ENCODE measurements around the gene LRRN3.

The LRRN3 gene

DNA sequence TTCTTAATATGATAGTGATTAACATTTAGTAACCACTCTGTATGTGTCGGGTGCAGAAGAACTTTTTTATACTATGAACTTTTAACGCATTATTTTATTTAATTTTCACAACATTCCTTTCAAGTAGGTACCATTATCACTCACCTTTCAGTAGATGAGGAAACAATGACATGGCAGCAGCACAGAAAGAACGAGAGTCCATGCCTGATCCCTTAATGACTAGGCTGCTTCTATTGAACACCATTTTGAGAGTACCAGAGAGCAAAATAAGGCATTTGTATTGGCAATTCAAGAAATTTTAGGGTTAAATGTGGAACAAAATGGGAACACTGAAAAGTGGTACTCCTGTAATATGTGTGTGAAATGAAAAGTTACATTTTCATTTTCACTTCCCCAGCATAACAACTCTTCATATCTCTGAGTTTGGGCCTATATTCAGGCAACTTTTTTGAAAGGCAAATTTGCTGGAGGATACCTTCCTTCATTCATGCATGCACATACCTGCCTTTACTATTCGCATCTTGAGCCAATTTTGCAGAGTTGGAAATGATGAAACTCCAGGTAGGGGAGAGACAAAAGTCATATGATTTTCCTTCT lies 12.8 kb downstream of the LRRN3 start:
- FAIRE-seq (peak; percentile 81), DNase-seq (ENCODE audit: insufficient read length, low spot score) (no peak)

DNA sequence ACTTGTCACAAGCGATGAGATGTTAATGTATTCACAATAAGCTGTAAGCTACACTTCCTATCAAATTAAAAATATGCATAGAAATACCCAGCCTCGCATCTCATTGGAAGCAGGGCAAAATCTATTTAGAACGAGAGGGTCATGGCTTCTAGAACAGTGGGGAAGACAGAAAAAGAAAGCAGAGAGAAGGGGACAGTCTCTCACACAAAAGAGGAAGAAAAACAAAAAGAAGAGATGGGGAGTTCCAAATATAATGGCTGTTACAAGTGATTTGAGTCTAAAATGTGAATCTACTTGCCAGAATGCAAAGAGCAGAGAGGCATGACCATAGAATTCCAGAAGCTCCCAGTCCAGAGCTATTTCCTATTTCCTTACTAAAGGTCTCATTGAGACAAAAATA lies 13.8 kb downstream of the LRRN3 start:
- FAIRE-seq (no peak), DNase-seq (ENCODE audit: insufficient read length, low spot score) (no peak)

DNA sequence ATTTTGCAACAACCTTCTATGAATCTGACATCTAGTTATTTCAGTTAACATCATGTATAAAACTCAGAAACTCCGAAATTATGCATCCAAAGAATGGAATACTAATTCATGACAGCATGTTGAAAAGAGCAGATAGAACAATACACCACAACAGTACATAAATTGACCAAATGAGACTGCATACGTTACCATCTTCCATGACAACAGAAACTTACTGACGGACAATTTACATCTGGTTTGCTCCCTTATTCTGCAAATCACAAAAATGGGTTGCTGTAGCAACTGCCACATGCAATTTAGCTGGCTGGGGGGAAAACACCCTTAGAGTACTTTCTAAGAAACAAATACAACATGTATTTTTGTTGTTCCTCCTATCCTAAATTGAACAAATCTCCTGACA lies 14.3 kb downstream of the LRRN3 start:
- FAIRE-seq (no peak), DNase-seq (ENCODE audit: insufficient read length, low spot score) (no peak)

DNA sequence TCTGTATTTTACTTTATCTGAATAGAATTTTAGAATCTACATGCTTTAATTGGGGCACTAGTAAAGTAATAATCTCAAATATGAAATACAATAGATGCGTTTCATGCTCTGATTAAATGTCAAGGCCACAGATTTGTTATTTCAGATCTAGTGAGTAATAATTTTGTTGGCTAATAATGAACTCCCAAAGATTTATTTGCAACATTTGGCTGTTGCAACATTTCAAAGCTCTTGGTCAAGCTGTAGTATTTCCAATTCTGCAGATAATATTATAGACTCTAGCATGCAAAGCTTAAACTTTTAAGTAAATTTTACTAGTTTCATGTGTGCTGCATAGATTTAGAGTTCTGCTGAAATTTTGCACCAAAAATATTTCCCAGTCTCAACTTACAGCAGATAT lies 16.7 kb downstream of the LRRN3 start:
- FAIRE-seq (no peak), DNase-seq (ENCODE audit: insufficient read length, low spot score) (no peak)

DNA sequence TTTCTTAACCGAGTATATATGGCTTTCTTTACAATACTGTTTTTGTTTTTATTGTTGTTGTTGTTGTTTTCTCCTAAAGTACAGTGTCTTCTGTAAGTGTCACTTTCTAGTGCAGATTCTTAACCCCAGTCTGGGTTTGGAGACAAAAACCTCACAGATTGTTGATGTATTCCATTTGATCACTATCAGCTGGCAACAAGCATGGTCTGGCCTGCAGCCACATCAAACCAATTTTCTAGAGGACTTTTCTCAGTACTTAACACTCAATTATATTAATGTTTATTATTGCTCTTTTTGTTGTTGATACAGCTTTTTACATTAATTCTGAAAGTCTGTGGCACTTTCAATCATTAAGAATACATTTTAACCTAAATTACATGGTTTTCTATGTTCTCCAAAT lies 17.1 kb downstream of the LRRN3 start:
- FAIRE-seq (no peak), DNase-seq (ENCODE audit: insufficient read length, low spot score) (no peak)

DNA sequence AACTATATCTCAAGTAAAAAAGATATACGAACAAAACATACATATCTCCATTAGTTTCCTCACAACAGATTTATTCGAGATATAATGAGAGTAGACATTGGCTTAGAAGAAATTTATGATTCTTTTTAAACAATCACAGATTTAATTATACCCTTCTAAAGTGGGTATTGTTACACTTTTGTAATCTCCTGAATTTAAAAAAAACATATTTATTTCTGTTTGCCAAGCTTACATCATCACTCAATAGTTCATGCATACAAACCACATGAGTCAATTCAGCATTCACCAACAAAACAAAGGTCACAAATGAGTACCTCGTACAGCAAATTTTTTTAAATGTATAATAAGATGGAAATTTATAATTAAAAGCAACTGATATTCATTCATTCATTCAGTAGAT lies 17.6 kb downstream of the LRRN3 start:
- FAIRE-seq (no peak), DNase-seq (ENCODE audit: insufficient read length, low spot score) (no peak)

DNA sequence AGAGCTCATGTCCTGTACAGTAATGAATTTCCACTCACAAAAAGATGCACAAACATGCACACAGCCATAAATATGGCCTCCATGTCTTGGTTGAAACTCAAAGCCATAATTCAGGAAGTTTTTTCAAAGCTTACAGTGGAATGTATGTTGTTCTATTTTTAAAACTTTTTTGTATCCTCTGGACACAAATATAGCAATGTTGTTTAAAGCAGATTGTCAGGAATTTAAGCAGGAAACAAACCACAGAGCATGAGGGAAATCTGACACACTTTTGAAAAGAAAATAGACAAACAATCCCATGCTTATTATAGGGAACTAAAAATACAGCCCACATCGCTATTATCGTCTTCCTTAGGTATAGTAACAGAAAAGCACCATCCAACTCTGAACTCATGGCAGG lies 21.5 kb downstream of the LRRN3 start:
- no peak for FAIRE-seq
- DNase-seq (ENCODE audit: insufficient read length, low spot score): no peak

DNA sequence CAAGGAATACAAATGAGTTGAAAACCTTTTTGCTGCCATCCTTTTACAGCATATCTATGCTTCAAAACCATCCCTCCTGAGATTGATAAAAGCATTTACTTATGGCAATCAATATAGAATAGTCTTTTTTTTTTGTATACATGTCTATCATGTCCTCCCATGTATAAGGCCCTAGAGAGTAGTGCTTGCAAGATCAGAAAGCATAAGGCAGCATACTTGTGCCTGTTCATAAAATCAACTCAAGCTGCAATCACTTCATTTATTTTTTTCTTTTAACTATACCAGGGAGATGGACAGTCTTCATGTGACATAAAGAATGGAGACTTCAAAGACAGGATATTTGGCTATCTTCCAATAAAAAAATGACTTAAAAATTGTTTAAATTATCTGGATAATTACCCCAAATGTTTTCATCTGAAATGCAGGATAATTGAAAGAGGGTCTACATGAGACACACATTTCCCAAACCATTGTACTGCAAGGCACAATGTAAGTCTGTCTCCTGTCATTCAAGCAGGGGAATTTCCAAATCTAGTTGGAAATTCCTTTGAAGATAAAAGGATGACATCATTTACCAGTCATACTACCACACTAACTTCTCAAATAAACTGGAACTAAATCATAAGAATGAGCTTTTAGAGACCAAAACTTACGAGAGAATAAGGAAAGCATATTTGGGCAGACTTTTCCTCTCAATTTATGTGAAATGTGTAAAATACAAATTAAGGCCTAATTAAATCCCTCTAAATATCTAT lies 22.5 kb downstream of the LRRN3 start:
- FAIRE-seq (peak; percentile 62), DNase-seq (ENCODE audit: insufficient read length, low spot score) (no peak)

DNA sequence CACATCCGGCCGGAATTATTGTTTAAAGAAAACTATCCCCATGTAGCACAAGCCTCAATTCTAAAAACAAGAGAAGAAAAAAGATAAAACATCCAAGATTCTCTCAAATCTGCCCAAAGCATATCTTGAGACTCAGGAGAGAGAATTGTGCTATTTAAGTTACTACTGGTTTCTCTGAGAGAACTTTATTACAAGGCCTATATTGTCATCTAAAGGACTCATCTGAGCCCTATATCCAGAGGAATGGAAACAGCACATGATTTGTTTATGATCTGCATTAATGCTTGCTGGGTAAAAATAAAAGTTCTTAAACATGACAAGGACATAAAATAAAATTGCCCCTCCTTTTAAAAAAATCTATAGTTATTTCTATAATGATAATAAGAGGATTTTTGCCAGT lies 25.0 kb downstream of the LRRN3 start:
- DNase-seq (ENCODE audit: insufficient read length, low spot score) (no peak), FAIRE-seq (no peak)

DNA sequence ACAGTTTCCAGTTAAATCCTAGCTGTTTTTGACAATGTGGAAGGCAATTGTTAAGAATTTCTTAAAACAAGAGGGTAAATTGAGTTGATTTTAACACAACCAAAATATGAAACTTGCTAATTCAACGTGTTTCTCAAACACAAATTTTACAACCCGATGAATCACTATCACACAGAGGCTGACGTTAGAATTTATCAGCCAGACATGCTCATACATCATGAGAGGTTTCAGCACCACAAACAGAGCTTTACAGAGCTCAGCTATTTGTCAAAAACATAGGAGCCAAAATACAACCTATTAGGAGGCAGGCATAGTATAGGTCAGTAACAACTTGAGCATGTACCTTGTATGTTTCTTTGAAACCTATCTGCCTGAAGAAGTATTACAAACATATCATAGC lies 36.1 kb downstream of the LRRN3 start:
- DNase-seq (ENCODE audit: insufficient read length, low spot score): no peak
- no peak for FAIRE-seq

DNA sequence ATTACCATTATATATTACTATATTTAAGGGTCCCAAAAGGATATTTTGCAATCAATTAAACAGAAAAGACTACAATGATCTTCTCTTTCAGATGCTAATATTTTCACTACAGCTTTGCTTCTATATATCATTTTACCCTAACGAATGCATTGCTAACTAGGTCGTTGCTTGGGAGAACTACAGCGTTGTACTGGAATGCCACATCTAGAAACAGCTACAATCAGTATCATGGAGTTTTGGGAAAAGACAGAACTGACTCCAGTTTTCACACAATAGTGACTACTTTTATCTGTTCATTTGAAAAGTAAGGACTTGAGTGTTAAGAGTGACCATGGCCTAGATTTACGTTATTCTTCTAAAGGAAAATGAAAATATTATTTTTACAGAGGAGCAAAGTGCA lies 38.5 kb downstream of the LRRN3 start:
- no peak for FAIRE-seq

DNA sequence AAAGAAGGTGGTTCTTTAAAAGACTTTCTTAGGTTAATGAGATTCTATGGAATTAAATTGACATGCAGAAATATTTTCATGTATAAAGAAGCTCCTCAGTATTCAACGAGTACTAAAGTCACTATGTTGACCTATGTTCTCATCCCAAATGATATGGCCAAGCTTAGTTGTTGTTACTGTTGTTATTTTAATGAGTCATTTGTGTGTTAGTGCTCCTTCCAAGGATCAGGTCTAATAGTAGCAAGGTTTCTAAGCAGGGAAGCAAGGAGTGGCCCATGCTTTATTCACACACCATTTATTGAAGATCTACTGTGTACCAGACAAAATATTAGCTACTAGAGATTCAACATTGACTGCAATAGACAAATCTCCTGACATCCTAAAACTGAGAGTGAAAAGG lies 41.9 kb downstream of the LRRN3 start:
- FAIRE-seq (no peak), DNase-seq (ENCODE audit: insufficient read length, low spot score) (no peak)

More for the DNA sequence above, 38.5 kb downstream of the LRRN3 start:
- DNase-seq (ENCODE audit: insufficient read length, low spot score): no peak

DNA sequence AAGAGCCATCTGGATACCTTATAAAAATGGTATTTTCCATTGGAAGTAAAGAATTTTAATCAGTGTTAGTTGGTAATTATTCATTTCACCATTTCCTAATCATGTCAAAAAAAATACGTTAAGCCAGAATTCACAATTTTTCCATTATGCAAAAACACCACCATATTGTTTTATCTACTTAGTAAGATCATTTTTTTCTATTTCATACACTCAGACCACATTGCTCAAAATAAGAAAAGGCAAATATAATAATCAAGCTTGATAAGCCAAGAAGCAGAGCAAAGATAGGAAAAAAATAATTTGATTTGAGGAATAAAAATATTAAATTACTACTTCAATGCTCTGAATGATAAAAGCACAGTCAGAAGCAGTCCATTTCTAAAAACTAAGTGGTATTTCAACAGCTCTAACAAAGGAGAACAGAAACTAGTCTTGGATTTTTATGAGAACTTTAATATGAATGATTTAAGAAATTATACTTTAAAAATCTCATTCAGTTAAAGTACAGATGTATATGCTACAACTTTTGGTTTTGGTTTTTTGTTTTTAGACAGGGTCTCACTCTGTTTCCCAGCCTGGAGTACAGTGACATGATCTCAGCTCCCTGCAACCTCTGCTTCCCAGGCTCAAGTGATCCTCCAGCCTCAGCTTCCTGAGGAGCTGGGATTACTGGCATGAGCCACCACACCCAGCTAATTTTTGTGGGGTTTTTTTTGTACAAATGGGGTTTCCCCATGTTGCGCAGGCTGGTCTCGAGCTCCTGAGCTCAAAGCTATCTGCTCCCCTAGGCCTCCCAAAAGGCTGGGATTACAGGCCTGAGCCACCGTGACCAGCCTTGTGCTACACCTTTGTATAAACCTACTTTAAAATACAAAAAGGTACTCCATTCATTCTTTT lies 46.6 kb downstream of the LRRN3 start:
- no peak for DNase-seq (ENCODE audit: insufficient read length, low spot score)
- FAIRE-seq: peak; percentile 54

DNA sequence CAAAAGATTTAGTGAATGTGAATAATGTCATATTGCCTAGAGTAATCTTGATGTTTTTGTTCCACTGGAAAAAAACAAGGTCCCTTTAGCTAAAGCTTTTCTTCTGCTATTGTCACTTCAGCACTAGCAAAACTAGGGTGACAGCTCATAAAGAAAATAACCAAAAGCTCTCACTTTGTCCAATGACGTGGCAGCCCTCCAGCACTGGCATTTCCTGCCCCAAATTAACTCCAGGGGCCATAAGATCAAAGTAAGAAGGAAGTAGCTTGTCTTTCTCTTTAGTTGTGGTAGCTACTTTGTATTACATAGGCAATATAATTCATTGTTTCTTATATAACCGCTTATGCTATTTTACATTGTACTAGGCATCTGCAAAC lies 47.3 kb downstream of the LRRN3 start:
- DNase-seq (ENCODE audit: insufficient read length, low spot score) (no peak), FAIRE-seq (peak; percentile 72)

DNA sequence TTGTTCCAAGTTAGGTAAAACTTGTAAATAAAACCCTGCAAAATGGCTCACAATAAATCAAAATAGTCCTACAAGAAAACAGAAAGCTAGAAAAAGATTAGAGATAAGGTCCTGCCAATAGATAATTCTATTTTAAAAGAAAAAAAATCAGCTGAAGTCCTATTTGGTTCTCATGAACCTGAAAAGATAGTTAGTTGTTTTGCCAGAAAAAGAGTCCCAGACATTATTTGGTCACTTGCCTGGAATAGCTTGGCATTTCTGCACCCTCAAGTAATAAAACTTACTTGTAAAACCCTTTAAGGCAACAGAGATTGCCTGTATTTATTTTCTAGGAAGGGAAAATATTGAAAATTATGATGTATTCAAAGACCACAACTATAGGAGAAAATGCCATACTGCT lies 47.7 kb downstream of the LRRN3 start:
- DNase-seq (ENCODE audit: insufficient read length, low spot score): no peak
- FAIRE-seq: peak; percentile 26

DNA sequence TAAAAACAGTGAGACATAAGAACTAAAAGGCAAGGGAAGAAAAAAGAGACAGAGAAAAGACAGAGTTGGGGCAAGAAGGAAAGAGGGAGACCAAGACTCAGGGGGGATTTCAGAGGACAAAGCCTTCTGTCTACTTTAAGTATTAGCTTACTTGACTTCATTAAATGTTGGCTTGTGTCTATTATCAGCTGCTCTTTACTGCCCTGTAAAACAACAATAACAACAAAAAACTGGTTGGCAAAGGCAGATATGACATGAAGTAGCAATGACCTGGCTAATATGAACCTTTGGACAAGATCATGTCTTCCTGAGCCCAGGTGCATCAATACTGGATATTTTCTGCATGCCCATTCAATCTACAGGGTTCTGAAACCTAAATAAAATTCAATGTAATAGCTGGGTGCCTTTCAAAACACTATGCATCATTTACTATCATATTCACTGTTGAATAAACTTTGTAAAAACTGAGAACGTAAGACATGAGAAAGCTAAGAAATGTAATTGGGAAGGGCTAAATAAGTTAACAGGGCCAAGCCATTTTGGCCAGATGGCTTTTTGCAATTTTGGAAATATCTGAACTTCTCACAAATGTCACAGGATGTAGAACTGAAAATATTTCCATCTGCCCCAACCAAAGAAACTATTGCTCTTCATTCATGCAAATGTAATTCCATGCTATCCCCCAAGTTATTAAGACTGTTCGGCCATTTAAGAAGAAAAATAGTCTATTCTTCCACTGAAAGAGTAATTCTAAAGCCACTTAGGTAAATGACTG lies 49.4 kb downstream of the LRRN3 start:
- DNase-seq (ENCODE audit: insufficient read length, low spot score) (no peak), FAIRE-seq (no peak)

DNA sequence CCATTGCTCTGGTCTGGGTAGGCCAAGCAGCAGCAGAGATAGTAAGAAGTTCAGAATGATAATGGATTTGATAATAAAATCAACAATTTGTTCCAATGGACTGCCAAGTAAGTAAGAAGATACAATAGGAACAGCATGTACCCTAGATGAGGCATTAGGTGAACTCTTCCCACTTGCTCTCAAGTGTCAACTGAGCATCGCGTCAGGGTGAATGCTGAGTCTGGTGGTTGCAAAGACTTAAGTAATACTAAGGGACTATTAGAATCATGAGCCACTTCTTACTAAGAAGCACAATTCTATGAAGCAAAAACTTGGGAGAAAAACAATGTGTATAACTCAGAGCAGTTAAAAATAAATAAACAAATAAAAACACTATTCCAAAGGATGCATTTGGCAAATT lies 54.5 kb downstream of the LRRN3 start:
- DNase-seq (ENCODE audit: insufficient read length, low spot score): no peak
- FAIRE-seq: no peak

DNA sequence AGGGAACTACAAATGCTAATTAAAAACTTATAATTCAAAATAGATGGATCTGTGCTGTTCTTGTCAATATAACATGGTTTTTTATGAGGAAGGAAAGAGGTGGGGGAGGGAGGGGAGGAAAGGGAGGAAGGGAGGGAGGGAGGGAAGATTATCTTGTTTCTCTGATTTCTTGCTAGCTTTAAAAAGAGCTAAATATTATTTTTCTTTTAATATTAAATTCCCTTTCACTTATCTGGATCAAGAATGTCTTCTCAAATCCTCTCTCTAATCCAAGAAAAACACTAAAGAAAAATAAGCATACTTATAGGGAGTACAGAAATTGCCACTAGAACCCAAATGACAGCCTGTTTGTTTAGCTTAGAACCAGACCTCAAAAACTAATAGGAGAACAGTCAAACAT lies 55.2 kb downstream of the LRRN3 start:
- DNase-seq (ENCODE audit: insufficient read length, low spot score) (no peak), FAIRE-seq (no peak)

DNA sequence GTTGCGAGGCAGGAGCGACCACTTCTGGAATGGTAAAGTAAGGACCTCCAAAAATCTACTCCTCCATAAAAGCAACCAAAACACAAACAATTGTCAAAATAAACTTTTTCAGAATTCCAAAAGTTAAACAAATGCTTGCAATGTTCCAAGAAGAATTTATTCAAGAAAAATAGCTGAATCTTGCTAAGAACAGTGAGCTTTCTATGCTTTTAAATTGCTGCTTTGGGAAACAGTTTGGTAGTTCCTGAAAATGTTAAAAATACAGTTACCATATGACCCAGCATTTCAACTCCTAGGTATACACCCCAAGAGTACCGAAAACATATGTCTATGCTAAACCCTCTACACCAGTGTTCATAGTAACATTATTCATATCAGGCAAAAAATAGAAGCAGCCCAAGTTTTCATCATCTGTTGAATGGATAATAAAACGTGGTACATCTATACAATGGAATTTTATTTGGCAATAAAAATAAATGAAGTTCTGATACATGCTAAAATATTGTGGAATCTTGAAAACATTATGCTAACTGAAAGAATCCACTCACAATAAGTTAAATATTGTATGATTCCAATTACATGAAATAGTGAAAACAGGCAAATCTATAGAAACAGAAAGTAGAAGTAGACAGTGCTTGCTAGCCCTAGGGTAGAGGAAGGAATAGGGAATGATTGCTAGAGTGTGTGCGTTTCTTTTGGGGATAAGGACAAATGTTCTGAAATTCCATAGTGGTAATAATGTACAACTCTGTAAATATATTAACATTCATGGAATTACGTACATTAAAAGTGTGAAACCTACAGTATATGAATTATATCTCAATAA lies 57.0 kb downstream of the LRRN3 start:
- peak; percentile 75 for FAIRE-seq
- no peak for DNase-seq (ENCODE audit: insufficient read length, low spot score)

DNA sequence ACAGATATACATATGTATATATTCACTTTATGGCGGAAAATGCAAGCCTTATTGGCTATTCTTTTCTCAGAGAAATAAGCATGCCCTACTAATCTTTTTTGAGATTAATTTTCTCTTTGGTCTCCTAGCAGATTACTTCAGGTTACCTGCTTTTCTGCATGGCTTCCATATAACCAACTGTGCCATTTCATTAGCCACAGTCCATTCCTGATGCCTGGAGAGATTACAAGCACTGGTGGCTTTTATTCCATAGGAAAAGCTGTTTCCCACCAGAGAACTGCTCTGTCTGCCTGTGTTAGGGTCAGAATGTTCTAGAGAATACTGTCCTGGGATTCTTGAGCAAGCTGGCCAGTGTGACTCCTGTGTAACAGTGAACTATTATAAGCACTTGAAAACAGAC lies 59.8 kb downstream of the LRRN3 start:
- DNase-seq (ENCODE audit: insufficient read length, low spot score) (no peak), FAIRE-seq (no peak)
